ENCODE results near the gene TEX26.

DNA sequence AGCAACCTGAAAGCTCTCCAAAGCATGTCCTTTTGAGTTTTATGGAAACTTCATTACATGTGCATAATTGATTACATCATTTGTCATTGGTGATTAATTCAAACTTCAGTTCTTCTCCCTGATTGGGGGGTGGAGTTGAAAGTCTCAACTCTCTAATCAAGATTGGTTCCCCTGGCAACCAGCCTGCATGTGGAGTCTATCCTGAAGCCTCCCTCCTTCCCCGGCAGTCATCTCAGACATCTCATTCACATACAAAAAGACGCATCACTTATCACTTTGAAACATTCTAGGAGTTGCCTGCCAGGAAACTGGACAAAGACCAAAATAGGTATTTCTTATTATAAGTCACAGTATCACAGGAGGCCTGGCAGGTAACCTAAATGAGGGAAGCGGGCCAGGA, 50.5 kb downstream of the TEX26 start:
- no peak for TF ChIP-seq POLR2A (IDR thresholded peaks at IDR 0.05)
- TF ChIP-seq, protein P1, sequence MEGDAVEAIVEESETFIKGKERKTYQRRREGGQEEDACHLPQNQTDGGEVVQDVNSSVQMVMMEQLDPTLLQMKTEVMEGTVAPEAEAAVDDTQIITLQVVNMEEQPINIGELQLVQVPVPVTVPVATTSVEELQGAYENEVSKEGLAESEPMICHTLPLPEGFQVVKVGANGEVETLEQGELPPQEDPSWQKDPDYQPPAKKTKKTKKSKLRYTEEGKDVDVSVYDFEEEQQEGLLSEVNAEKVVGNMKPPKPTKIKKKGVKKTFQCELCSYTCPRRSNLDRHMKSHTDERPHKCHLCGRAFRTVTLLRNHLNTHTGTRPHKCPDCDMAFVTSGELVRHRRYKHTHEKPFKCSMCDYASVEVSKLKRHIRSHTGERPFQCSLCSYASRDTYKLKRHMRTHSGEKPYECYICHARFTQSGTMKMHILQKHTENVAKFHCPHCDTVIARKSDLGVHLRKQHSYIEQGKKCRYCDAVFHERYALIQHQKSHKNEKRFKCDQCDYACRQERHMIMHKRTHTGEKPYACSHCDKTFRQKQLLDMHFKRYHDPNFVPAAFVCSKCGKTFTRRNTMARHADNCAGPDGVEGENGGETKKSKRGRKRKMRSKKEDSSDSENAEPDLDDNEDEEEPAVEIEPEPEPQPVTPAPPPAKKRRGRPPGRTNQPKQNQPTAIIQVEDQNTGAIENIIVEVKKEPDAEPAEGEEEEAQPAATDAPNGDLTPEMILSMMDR (IDR thresholded peaks at IDR 0.05), result no peak
